Caco-2 (cell line): ENCODE results near the gene CSAG3. TPM values are rescaled to one million over a fixed set of nuclear protein-coding genes. Genes with fewer than 3 reads are reported as not detected.
"Not testable (repeated sequence)": the region's sequence is repeated elsewhere in the genome, so short reads cannot be mapped to it uniquely, and the experiment has no call there.

Source experiments
- Bru-seq: library from RNA; stranded (reverse); fragments of 400-500 nt; gene quantifications from one replicate; lab custom pipeline; 2021; lab: Mats Ljungman, UMichigan
- BruChase-seq, 2 experiments: library from RNA; stranded (reverse); fragments of 400-500 nt; gene quantifications; one replicate each; lab custom pipeline; 2021; lab: Mats Ljungman, UMichigan
- BruUV-seq: library from RNA; stranded (reverse); fragments of 400-500 nt; replicated peaks from 2 replicates; lab custom pipeline; 2021; lab: Mats Ljungman, UMichigan
- CTCF ChIA-PET: fragments of 300-600 bp; sonication (Branson Sonifier 250); formaldehyde crosslinking; loops from one replicate; lab custom pipeline; 2022; ENCODE audit warnings: antibody characterized with exemption; lab: Charles Lee
- POLR2A ChIA-PET: fragments of 300-600 bp; sonication (Branson Sonifier 250); formaldehyde crosslinking; loops from one replicate; lab custom pipeline; 2022; ENCODE audit warnings: antibody characterized with exemption; lab: Charles Lee
- DNase-seq, 2 experiments: peaks; one replicate each; pipeline versions ENCODE4 v3.0.0 to v3.0.0-alpha.2; 2020 to 2022
- H3K27me3 ChIP-seq: replicated peaks from 2 replicates; pipeline ENCODE4 v1.6.0; 2011; ENCODE audit warnings: low read length; ENCODE audit not compliant: control insufficient read depth, insufficient read depth
- H3K36me3 ChIP-seq: 2 replicates; pipeline ENCODE4 v1.5.1; 2011; ENCODE audit warnings: low read length; ENCODE audit not compliant: control insufficient read depth, insufficient read depth
- H3K4me1 ChIP-seq: fragments of 250-450 bp; sonication (Bioruptor Pico); 2 replicates; pipeline ENCODE4 v1.5.1; 2020; ENCODE audit warnings: mild to moderate bottlenecking
- H3K4me3 ChIP-seq: 2 replicates; pipeline ENCODE4 v1.5.1; 2011; ENCODE audit warnings: low read depth, mild to moderate bottlenecking, control low read depth, low read length
- H3K9me3 ChIP-seq: fragments of 250-450 bp; sonication (Bioruptor Pico); 2 replicates; pipeline ENCODE4 v1.5.1; 2020; ENCODE audit warnings: mild to moderate bottlenecking, moderate library complexity
- H3K27ac Mint-ChIP-seq: one replicate; pipeline ENCODE4 v1.8.0; 2022; ENCODE audit warnings: mixed read lengths; ENCODE audit not compliant: unreplicated experiment
- H3K27me3 Mint-ChIP-seq: one replicate; pipeline ENCODE4 v1.8.0; 2022; ENCODE audit warnings: mixed read lengths; ENCODE audit not compliant: insufficient read depth, unreplicated experiment
- H3K36me3 Mint-ChIP-seq: one replicate; pipeline ENCODE4 v1.8.0; 2022; ENCODE audit warnings: mild to moderate bottlenecking, mixed read lengths; ENCODE audit not compliant: insufficient read depth, unreplicated experiment
- H3K4me1 Mint-ChIP-seq: one replicate; pipeline ENCODE4 v1.8.0; 2022; ENCODE audit warnings: low read depth, mixed read lengths; ENCODE audit not compliant: unreplicated experiment
- H3K4me3 Mint-ChIP-seq: one replicate; pipeline ENCODE4 v1.8.0; 2022; ENCODE audit warnings: mild to moderate bottlenecking, moderate library complexity, mixed read lengths; ENCODE audit not compliant: unreplicated experiment
- H3K9me3 Mint-ChIP-seq: one replicate; pipeline ENCODE4 v1.8.0; 2022; ENCODE audit warnings: mixed read lengths; ENCODE audit not compliant: unreplicated experiment
- intact Hi-C: fragments of 100-400 bp; cut with micrococcal nuclease; formaldehyde crosslinking; loops from one replicate; pipeline ENCODE4 v1.10.0; 2022; ENCODE audit not compliant: unreplicated experiment
- long read RNA-seq: library from polyadenylated mRNA; stranded (forward); transcript quantifications from one replicate; pipeline ENCODE4 v2.0.0, GENCODE V29; 2022
- total RNA-seq: library from RNA; stranded (reverse); gene quantifications from 2 replicates; pipeline ENCODE4 v1.2.3, GENCODE V29; 2022
- TF ChIP-seq, protein P1 (sequence below), 2 experiments: fragments of 200-600 bp in 1 of 2; IDR thresholded peaks; 1 replicate in 1 of 2; 2 replicates in 1 of 2; pipeline versions ENCODE4 v1.5.1 to v1.8.0; 2011 to 2022; ENCODE audit warnings: antibody characterized with exemption in 1 of 2, control low read depth in 1 of 2, inconsistent platforms in 1 of 2, low read depth in 1 of 2, low read length in 1 of 2, mild to moderate bottlenecking in 1 of 2, moderate library complexity in 1 of 2; ENCODE audit not compliant: insufficient read depth in 1 of 2, severe bottlenecking in 1 of 2, unreplicated experiment in 1 of 2

Gene CSAG3
- total RNA-seq (not detected in 2 replicates), Bru-seq, nascent RNA (not detected), BruChase-seq, experiment 1, labeled RNA remaining after a 2-hour chase (not detected), BruChase-seq, experiment 2, labeled RNA remaining after a 6-hour chase (not detected)
- long read RNA-seq, result 0 reads

- intact Hi-C loops, DNase-seq, H3K4me1 Mint-ChIP-seq, H3K4me3 ChIP-seq, H3K9me3 Mint-ChIP-seq, POLR2A ChIA-PET, BruUV-seq, H3K27me3 ChIP-seq, H3K27me3 Mint-ChIP-seq, H3K4me1 ChIP-seq, H3K4me3 Mint-ChIP-seq, H3K27ac Mint-ChIP-seq, H3K36me3 ChIP-seq, CTCF ChIA-PET, H3K36me3 Mint-ChIP-seq, H3K9me3 ChIP-seq: not testable (repeated sequence)
Measured at GRCh38 chrX:152758918-152759317, at the start of gene CSAG3. Gene CSAG3 (plus strand): TSS chrX:152759218.

DNA sequence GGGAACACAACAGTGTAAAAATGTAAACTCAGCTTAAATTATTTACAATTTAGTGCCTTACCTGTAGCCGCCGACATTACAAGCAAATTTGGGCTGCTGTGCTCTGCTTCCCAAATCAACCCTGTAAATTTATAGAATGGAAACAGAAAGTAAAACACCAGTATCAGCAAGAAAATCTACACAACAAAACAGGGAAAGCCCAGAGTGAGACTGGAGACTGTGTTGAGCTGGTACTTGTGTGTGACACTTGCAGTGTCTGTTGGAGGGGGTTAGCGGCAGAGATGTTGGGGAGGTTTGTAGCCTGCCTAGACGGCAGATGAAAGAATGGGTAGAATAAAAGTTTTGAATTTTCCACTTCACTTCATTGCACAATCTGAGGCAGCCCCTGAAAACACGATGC lies 45.8 kb upstream of the CSAG3 start:
- H3K27me3 Mint-ChIP-seq, H3K4me3 Mint-ChIP-seq, BruUV-seq, intact Hi-C loops, H3K4me1 ChIP-seq, H3K27me3 ChIP-seq, H3K4me1 Mint-ChIP-seq, H3K36me3 ChIP-seq, H3K4me3 ChIP-seq, H3K9me3 ChIP-seq, H3K9me3 Mint-ChIP-seq, DNase-seq, POLR2A ChIA-PET, CTCF ChIA-PET, H3K27ac Mint-ChIP-seq, H3K36me3 Mint-ChIP-seq: not testable (repeated sequence)

- H3K4me3 Mint-ChIP-seq, H3K4me3 ChIP-seq, H3K9me3 Mint-ChIP-seq, BruUV-seq, POLR2A ChIA-PET, CTCF ChIA-PET, H3K36me3 Mint-ChIP-seq, DNase-seq, H3K27me3 Mint-ChIP-seq, H3K27ac Mint-ChIP-seq, intact Hi-C loops, H3K36me3 ChIP-seq, H3K9me3 ChIP-seq, H3K4me1 ChIP-seq, H3K4me1 Mint-ChIP-seq, H3K27me3 ChIP-seq: not testable (repeated sequence)
Measured at GRCh38 chrX:152713815-152714787, 44.9 kb upstream of the CSAG3 start, which contains the start of gene MAGEA2B. Gene MAGEA2B (plus strand): TSS chrX:152714628. CDS start chrX:152717107, 2,479 bp downstream.

DNA sequence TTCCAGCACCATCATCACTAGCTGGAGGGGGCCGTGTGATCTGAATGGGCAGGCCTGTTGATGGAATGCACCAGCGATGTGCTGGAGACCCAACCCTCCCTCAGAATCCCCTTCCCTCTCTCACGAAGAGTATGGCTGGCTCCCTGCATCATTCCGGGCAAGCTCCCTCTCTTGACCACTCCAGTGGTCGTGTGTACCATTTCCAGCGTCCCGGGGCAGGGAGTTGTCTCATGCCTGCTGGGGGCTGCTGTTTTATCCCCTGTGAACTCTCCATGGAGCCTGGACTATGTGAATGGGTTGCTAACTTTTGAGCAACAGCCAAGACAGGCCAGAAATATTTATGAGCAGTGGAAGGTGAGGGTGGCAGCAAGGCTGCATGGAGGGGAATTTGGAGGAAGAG lies 33.6 kb upstream of the CSAG3 start:
- Mint-ChIP-seq H3K9me3 (no peaks in the 10 kb centered on the region), H3K27ac (no peak overlapping the region), H3K36me3 (no peaks in the 10 kb centered on the region), H3K4me1 (no peaks in the 10 kb centered on the region), H3K4me3 (no peak overlapping the region), H3K27me3 (no peaks in the 10 kb centered on the region)
- CTCF ChIA-PET, result no interaction called here
- DNase-seq, result no peak
- intact Hi-C loops, result no loop called here
- TF ChIP-seq, protein P1, sequence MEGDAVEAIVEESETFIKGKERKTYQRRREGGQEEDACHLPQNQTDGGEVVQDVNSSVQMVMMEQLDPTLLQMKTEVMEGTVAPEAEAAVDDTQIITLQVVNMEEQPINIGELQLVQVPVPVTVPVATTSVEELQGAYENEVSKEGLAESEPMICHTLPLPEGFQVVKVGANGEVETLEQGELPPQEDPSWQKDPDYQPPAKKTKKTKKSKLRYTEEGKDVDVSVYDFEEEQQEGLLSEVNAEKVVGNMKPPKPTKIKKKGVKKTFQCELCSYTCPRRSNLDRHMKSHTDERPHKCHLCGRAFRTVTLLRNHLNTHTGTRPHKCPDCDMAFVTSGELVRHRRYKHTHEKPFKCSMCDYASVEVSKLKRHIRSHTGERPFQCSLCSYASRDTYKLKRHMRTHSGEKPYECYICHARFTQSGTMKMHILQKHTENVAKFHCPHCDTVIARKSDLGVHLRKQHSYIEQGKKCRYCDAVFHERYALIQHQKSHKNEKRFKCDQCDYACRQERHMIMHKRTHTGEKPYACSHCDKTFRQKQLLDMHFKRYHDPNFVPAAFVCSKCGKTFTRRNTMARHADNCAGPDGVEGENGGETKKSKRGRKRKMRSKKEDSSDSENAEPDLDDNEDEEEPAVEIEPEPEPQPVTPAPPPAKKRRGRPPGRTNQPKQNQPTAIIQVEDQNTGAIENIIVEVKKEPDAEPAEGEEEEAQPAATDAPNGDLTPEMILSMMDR (IDR thresholded peaks at IDR 0.05; ENCODE audit: insufficient read depth in 1 of 2, low read depth in 1 of 2, low read length in 1 of 2, severe bottlenecking in 1 of 2, unreplicated experiment in 1 of 2), result no peak
- H3K4me1 ChIP-seq, result no peaks in the 10 kb centered on the region
- POLR2A ChIA-PET, result no interaction called here
- no peaks in the 10 kb centered on the region for H3K27me3 ChIP-seq
- BruUV-seq, result no TSS peak
- H3K36me3 ChIP-seq, result no peaks in the 10 kb centered on the region
- H3K9me3 ChIP-seq, result no peaks in the 10 kb centered on the region
- no peak overlapping the region for H3K4me3 ChIP-seq
